ENCODE data around the gene TBX1. TPM values are rescaled to one million over a fixed set of nuclear protein-coding genes. Genes with fewer than 3 reads are reported as not detected.
A peak's percentile ranks its signal among the peaks of the same experiment; 100 is the strongest.

The TBX1 gene
- total RNA-seq, 1 donor from 2014 or later: 3.6 TPM

DNA sequence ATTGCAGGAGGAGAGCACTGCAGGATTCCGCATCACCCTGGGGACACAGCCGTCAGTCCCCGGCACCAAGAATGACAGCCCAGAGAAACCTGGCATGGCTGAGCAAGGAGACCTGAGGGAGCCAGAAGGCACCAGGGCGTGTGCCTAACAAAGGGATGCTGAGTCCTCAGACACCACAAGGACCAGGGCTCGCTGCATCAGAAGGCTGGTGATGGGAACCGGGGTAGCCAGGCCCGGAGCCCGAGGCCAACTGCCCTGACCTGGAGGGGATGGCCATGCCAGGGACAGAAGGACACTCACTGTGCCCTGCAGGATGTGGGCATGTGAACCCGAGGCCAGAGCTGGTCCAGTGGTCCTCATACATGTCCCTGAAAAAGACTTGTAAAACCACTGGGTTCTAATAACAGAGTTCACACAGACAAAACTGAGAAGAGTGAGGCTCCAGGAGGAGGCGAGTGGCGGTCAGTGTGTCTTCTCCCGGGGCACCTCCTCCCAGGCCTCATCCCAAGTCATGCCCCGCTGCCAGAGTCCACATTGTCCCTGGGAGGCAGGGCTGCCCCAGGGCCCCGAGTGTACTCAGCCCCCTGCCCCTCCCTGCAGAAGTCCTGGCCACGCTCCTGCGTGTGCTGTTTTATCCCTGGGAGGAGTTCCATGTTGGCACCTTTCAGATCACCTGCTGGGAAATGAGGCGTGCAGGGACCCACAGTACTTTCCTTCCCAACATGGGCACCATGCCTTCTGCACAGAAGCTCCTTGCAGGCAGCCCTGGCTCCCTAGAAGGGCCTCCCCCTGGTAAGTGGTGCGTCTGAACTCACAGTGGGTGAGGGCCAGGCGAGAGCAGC lies 42.5 kb downstream of the TBX1 start:
- ATAC-seq (no peak), DNase-seq (ENCODE audit: missing footprints) (peak; percentile 55)
- intact Hi-C loops (cut with DNase I): no loop called here

DNA sequence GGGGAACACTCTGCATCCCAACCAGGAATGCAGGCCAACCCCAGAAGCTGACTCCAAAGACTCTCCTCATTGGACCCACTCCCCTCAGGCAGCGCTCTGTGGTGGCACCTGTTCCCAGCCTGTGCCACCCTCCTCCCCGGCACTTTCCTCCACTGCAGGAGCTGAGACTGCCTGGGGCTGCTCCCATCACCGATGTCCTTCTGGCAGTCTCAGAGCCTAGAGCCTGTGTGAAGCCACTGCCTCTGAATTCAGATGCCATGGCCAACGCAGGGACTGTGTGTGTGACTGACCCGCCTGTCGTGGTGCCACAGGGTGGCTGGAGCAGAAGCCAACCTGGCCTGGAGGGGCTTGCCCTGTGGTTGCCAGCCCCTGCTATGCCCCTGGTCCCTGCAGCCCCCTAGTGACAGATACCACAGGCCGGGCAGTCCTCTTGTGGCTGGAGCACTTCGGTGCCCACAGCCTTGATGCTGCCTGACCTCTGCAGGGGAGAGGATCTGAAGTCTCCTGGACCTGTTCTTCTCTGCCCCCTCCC lies 43.2 kb downstream of the TBX1 start:
- intact Hi-C loops (cut with DNase I): no loop called here
- ATAC-seq (no peak), DNase-seq (ENCODE audit: missing footprints) (peak; percentile 44)

DNA sequence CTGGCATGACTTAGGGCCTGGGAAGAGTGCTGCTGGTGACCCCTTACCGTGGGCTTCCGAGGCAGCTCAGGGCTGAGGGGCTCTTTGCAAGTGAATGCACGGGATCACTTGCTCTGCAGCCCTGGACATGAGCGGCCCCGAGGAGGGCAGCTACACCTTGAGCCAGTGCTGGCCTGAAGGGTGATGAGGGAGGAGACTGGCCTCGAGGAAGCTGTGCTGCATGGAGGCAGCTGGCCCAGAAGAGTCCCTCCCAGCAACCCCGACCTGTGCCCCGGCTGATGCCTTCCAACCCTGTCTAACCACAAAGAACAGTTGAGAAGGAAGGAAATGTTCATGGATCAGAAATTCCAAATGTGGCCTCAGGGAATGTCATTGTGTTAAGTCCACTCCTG lies 45.2 kb downstream of the TBX1 start:
- ATAC-seq: no peak
- intact Hi-C loops (cut with DNase I): no loop called here
- DNase-seq (ENCODE audit: missing footprints): no peak

DNA sequence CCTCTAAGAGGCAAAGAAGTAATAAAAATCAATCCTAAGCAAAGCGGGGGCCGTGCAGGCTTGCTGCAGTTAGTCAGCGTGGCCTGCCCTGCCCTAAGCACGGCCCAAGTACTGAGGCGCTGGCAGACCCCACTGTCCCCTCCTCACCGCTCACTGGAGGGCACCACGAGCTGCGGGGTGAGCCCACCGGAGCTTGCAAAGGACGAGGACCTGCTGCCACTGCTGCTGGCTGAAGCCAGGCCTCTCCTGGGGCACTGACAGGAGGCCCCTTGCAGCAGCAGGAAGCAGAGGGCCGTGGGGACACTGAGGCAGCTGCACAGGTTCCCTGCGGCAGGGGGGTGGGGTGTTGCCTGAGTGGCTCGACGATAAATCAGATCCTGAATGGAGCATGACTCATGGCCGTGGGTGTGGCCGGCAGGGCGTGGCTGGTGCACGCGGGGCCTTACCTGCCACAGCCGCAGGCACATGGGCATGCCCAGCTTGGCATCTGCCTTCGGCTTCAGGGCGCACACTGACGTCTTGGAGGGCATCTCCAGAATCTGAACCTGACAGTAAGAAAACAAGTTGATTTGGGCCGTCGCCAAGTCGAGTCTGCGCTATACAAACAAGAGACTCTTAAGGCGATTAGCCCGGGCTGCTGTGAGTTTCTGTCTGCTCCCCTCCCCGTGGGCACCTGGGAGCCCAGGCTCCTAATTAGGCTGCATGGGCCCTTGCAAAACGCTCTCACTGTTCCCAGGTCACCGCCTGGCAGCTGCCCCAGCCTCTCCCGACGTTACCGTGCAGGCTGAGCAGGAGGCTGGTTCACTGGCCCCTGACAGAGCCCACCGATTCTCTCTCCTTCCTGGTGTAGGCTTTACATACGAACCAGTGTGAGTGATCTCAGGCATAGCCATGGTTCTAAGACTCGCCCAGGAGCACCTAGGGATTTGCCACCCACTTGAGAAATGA lies 45.9 kb downstream of the TBX1 start:
- DNase-seq (ENCODE audit: missing footprints) (peak; percentile 63), ATAC-seq (no peak)
- intact Hi-C loops (cut with DNase I): no loop called here

DNA sequence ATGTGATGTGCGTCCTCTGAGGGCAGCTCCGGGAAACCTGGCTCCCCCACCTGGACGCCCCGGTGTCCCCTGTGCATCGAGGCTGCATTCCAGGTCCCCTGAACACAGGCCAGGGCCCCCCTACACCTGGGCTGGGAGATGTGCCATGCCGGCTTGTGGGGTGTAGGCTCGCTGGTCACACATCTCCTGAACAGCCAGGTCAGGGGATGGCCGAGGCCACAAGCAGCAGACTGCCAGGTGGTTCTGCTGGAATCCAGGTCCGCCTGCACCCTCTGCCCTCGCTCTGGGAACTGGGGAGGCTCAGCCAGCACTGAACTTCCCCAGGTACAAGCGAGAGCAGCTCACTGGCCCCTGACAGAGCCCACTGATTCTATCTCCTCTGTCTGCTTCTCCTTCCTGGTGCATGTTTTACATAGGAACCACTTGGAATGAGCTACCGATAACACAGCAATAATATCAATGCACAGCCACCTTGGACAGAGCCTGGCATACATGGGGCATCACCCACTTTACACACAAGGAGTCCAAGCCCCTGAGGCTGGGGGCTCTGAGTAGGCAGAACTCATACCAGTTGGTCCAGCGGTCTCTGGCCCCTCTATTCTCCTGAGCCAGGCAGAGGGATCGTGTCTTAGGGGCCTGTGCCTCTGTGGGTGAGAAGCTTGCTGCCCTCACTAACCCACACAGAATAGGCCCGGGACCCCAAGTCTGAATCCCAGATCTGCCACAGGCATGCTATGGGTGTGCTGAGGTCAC lies 46.8 kb downstream of the TBX1 start:
- intact Hi-C loops (cut with DNase I): no loop called here
- DNase-seq (ENCODE audit: missing footprints): no peak
- ATAC-seq: no peak

DNA sequence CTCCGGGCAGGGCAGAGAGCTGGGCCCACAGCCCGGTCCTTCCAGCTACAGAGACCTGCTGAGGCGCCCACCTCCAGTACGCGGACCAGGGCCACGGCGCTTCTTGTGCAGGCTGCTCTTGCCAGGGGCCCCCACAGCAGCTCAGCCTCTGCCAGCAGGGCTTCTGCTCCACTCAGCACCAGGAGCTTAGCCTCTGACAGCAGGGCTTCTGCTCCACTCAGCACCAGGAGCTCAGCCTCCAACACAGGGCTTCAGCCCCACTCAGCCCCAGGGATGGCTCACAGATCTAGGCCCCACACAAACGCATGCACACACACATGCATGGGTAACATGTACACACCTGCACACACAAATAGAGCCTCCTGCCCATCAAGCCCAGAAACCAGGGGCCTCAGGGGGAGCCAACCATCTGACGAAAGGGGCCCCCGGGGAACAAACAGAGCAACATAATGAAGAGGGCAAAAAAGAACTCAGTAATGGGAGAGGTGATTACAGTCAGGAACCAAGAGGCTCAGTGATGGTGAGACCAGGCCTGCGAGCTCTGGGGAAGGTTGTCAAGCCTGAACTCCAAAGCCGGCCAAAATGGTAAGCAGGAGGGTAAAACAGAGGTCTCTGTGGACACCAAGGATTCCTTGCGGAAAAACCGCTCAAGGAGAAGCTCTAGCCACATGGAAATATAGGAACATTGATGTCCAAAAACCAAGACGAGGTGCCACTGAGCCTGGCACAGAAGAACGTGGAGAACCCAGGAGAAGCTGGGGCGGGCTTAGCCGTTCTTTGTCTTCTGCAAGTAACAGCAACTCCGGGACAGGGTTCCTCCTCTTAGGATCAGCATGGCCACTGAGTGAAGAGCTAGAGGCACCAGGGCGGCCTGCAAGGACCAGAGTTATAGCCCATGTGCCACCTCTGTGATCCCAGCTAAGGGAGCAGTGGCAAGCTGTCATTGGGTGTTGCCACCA lies 47.6 kb downstream of the TBX1 start:
- no peak for DNase-seq (ENCODE audit: missing footprints)
- no peak for ATAC-seq
- intact Hi-C loops (cut with DNase I): no loop called here

DNA sequence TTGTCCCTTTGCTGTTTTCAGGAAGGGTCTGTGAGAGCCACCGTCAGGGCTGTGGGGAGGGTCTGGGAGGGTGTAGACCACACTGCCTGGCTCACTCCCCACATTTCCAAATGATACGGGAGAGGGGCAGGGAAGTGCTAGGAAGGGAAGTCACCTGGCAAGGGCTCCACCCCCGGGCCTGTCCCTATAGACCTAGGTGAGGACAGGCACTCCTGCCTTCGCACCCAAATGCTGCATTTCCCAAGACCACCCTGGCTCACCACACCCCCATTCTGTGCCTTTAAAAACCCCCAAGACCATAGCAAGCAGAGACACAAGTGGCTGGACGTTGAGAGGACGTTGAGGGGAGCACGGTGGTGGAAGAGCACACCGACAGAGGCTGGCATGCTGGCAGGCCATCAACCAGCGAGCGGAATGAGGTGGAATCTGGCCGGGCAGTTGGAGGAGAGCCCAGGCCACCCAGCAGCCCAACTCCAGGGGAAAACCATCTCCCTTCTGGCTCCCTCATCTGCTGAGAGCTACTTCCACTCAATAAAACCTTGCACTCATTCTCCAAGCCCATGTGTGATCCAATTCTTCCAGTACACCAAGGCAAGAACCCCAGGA lies 48.4 kb downstream of the TBX1 start:
- no peak for DNase-seq (ENCODE audit: missing footprints)
- ATAC-seq: peak; percentile 58
- intact Hi-C loops (cut with DNase I): no loop called here

DNA sequence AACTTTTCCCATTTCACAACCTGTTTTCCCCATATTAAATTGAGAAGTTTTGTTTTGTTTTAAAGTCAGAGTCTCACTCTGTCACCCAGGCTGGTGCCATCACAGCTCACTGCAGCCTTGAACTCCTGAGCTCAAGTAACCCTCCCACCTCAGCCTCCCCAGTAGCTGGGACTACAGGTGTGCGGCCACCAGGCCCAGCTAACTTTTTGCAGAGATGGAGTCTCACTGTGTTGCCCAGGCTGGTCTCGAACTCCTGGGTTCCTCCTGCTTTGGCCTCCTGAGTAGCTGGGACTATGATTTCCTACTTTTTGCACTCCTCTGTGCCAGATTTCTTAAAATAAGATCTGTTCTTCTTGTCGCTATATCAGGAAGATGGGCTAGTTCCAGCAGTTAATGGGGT lies 49.2 kb downstream of the TBX1 start:
- ATAC-seq: no peak
- intact Hi-C loops (cut with DNase I): no loop called here
- no peak for DNase-seq (ENCODE audit: missing footprints)

DNA sequence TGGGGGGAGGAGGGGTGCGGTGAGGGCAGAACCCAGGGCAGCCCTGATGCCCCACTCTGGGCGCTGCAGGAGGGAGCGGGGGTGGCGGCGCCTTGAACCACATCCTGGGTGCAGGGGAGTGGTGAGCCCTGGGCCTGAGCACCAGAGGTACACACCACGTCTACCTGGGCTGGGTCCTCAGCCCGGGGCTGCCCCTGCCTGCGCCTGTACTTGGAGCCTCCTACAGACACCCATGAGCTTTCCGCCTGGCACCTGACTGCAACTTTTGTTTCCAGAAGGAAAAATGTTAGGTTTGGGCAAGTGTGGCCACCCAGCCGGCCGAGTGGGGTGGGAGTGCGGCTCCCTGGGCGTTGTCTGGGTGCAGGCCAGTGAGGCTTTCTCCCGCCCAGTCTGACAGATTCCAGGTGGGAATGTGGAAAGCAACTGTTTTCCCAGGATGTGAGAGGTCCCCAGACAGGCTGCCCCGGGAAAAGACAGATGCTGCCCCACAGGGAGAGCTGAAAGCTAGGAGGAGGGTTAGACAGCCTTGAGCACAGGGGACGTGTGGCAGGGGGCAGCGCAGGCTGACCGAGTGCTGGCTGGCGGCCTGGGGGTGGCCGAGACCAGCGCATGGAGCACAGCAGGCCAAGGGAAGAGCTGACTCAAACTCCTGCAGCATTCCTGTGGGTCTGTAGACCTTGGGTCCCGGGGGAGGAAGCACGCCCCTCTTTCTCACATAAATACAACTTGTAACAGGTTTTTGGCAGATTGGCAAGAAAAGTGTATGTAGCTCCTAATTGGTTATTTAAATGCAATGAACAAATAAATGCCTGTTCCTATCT lies 50.0 kb downstream of the TBX1 start:
- intact Hi-C loops (cut with DNase I): no loop called here
- DNase-seq (ENCODE audit: missing footprints): no peak
- ATAC-seq: no peak

DNA sequence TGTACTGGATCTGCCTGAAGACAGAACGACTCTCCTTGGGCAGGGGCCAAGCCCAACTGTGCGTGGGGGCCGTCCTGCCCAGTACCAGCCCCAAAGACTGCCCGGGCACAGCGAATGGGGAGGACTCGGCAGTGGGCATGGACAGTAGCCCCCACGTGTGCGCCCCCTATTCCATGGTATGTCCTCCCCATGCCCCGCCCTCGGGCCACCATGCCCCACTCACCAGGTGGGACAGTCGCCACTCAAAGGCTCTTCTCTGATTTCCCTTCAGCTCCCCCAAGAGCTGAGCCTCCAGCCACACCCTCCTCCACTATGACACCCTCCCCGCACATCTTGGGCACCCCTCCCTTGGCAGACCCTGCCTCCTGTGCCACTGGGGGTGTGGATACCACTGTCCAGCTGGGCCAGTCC lies 50.6 kb downstream of the TBX1 start:
- intact Hi-C loops (cut with DNase I): no loop called here
- ATAC-seq (no peak), DNase-seq (ENCODE audit: missing footprints) (no peak)

DNA sequence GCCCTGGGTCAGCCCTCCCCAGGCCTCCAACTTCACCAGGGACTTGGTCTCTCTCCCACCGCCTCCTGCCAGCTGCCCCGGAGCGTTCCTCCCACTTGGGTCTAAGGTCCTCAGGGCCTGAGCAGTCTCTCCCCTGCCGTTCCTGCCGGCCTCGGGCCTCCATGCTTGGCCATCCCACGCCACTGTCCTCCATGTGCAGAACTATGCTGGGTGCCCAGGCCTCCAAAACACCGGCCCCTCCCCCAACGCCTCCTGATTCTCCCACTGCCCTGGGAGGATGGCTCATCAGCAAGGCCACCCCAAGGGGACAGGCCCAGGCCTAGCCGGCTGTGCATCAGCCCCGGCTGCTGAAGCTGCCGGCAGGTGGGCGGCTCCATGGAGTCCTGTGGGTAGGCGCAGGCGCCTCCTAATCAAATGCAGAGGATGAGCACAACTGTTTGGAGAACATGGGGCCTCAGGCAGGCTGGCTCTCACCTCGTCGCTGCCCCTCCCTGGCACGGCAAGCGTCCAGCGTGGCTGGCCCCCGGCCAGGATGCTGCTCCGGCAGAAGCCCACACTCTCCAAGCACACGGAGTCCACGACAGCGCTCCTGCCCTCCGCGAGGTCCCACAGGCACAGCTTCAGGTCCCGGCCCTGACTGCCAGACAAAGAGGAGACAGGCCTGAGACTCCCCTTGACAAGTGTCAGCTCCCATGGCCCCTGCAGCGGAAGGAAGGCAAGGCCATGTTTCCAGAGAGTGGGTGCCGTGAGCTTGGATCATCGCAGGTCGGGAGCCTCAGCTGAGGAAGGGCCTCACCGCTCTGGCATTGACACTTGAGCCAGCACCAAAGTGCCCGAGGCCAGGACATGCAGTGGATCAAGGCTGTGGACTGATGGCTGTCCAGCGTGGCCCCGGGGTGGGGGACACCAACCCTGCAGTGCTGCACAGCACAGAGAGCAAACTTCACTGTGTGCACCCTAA lies 51.5 kb downstream of the TBX1 start:
- no peak for ATAC-seq
- DNase-seq (ENCODE audit: missing footprints): no peak
- intact Hi-C loops (cut with DNase I): no loop called here

DNA sequence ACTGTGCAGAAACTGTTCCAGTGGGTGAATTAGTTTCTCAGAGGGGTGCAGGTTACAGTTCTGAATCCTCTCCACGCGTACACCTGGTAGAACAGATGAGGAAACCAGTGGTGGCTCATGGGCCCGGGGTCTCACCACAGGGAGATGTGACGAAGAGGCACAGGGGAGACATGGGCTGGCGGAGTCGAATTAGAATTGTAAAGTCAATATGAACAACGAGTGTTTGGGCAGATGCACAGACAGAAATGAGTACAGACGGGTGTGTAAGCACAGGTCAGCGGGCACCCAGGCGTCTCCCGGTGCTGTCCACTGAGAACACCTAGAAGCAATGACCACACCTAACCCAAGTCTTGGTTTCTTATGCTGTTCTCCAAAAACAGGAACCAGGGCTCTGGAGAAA lies 52.3 kb downstream of the TBX1 start:
- DNase-seq (ENCODE audit: missing footprints) (no peak), ATAC-seq (no peak)
- intact Hi-C loops (cut with DNase I): no loop called here

DNA sequence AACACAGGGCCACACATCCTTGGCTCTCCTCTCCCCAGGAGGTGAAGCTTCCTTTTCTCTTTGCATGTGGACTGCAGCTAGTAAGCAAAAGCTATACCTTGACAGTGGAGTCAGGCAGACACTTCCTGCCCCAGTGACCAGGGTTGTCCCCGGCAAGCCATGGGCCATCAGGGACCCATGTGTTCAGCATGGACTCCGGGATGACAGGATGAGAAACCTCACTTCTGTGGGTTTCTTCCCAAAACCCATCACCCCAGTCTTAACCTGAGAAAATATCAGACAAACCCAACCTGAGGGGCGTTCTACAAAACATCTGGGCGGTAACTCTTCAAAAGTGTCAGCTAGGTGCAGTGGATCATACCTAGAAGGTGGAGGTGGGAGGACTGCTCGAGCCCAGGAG lies 53.9 kb downstream of the TBX1 start:
- ATAC-seq (no peak), DNase-seq (ENCODE audit: missing footprints) (no peak)
- intact Hi-C loops (cut with DNase I): no loop called here

DNA sequence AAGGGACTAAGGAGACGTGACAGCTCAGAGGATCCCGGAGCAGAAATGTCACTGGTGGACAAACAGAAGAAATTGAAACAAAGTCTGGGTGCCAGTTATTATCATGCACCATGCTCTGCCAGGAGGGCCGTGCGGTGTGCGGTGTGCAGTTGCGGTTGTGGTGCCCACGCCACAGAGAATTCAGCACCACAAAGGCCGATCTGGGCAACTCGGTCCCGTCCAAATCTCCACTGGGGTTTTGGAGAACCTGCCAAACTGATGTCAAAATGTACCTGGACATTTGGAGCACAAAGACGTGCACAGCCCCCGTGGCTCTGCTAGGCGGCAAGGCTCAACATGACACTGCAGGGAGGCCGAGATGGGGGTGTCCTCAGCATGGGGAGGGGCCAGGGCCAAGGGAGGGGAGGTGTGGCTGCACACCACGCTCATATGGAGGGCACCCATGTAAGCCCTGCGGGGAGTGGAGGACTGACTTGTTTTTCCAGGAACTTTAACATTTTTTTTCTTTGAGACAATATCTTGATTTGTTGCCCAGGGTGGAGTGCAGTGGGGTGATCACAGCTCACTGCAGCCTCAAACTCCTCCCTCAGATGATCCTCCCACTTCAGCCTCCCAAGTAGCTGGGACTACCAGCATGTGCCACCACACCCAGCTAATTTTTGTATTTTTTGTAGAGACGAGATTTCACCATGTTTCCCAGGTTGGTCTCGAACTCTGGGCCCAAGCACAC lies 54.7 kb downstream of the TBX1 start:
- no peak for ATAC-seq
- intact Hi-C loops (cut with DNase I): no loop called here
- no peak for DNase-seq (ENCODE audit: missing footprints)

DNA sequence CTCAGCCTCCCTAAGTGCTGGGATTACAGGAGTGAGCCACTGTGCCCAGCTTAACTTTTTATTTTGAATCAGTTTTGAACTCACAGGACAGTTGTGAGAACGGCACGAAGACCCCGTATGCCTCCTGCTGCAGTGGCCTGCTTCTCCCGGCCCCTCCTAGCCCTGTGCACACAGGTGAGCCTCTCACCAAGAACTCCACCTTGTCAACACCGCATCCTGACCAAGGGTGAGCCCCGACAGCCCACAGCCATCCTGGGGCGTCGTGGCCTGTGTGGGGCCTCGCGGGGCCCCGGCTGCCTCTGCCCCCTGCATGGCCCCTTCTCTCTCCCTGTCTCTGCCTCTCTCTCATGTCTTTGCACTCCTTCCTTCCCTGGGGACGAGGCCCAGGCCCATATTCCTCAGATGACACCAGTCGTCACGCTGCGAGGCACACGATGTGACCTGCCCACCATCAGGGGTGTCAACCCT lies 55.3 kb downstream of the TBX1 start:
- no peak for DNase-seq (ENCODE audit: missing footprints)
- intact Hi-C loops (cut with DNase I): no loop called here
- no peak for ATAC-seq
